Measurements from ENCODE around the gene FEV. TPM values are rescaled to one million over a fixed set of nuclear protein-coding genes. Genes with fewer than 3 reads are reported as not detected.
"Not testable (repeated sequence)": the region's sequence is repeated elsewhere in the genome, so short reads cannot be mapped to it uniquely, and the experiment has no call there.

The FEV gene
- total RNA-seq, 1 experiment from 2014 or later: not detected

DNA sequence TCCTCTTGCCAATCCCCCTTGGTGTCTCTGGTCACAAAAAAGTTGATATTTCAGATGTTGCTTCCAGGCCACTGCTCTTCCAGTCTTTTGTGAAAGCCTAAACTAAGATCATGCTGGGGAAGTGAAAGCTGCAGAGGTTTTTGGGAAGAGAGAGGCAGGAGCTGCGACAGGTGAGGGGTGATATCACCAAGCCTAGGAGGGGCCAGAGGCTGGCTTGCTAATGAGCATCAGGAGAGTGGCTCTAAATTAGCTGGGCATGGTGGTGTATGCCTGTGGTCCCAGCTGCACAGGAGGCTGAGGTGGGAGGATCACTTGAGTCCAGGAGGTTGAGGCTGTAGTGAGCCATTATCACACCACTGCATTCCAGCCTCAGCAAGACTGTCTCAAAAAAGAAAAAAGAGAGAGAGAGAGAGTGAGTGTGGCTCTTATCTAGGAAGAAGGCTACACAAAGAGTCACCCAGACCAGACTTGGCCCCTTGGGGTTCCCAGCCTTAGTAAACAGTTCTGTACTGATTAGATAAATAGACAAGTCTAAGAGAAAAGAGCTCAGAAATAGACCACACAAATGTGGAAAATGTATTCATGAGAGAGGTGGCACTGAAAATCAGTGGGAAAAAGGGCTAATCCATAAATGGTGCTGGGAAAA is 40.1 kb downstream of the FEV start:
- DNase-seq (ENCODE audit: low read depth): no peak

DNA sequence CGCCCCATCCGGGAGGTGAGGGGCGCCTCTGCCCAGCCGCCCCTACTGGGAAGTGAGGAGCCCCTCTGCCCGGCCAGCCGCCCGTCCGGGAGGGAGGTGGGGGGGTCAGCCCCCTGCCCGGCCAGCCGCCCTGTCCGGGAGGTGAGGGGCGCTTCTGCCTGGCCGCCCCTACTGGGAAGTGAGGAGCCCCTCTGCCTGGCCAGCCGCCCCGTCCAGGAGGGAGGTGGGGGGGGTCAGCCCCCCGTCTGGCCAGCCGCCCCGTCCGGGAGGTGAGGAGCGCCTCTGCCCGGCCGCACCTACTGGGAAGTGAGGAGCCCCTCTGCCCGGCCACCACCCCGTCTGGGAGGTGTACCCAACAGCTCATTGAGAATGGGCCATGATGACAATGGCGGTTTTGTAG is 53.2 kb downstream of the FEV start:
- DNase-seq (ENCODE audit: low read depth): not testable (repeated sequence)

Other genes with a start within 250 kb of the FEV start
- 2.7 and 5.2 TPM in 2 replicates for gene CYP27A1, start 203.0 kb downstream of the FEV start, total RNA-seq (2014; rRNA removed; shearing (Covaris generic))
- not detected in 2 replicates for gene PRKAG3, start 153.4 kb downstream of the FEV start, total RNA-seq (2014; rRNA removed; shearing (Covaris generic))
- 0.05 and 0.39 TPM in 2 replicates for gene WNT6, start 125.4 kb downstream of the FEV start, total RNA-seq (2014; rRNA removed; shearing (Covaris generic))
- gene WNT10A, start 104.3 kb downstream of the FEV start, total RNA-seq (2014; rRNA removed; shearing (Covaris generic)): 0.02 and 0.30 TPM in 2 replicates
- gene CDK5R2, start 25.5 kb downstream of the FEV start, total RNA-seq (2014; rRNA removed; shearing (Covaris generic)): 0.05 TPM in 1 of 2 replicates, not detected in the other
- gene CRYBA2, start 8.2 kb upstream of the FEV start, total RNA-seq (2014; rRNA removed; shearing (Covaris generic)): 0.17 TPM in 1 of 2 replicates, not detected in the other
- gene CFAP65, start 56.3 kb upstream of the FEV start, total RNA-seq (2014; rRNA removed; shearing (Covaris generic)): not detected in 2 replicates
- gene IHH, start 75.7 kb upstream of the FEV start, total RNA-seq (2014; rRNA removed; shearing (Covaris generic)): not detected in 2 replicates
- gene NHEJ1, start 175.6 kb upstream of the FEV start, total RNA-seq (2014; rRNA removed; shearing (Covaris generic)): 13.6 and 19.2 TPM in 2 replicates
- 0.02 TPM in 1 of 2 replicates, not detected in the other for gene SLC23A3, start 184.8 kb upstream of the FEV start, total RNA-seq (2014; rRNA removed; shearing (Covaris generic))
- gene CNPPD1, start 191.7 kb upstream of the FEV start, total RNA-seq (2014; rRNA removed; shearing (Covaris generic)): 30.2 and 43.4 TPM in 2 replicates
- 54.9 and 66.6 TPM in 2 replicates for gene RETREG2, start 193.1 kb upstream of the FEV start, total RNA-seq (2014; rRNA removed; shearing (Covaris generic))
- gene ZFAND2B, start 221.6 kb upstream of the FEV start, total RNA-seq (2014; rRNA removed; shearing (Covaris generic)): 25.6 and 40.5 TPM in 2 replicates
- 19.5 and 27.5 TPM in 2 replicates for gene ABCB6, start 233.8 kb upstream of the FEV start, total RNA-seq (2014; rRNA removed; shearing (Covaris generic))
- 61.5 and 73.3 TPM in 2 replicates for gene ATG9A, start 244.5 kb upstream of the FEV start, total RNA-seq (2014; rRNA removed; shearing (Covaris generic))
- gene ANKZF1, start 244.6 kb upstream of the FEV start, total RNA-seq (2014; rRNA removed; shearing (Covaris generic)): 16.8 and 23.5 TPM in 2 replicates

All from M059J (cell line).